Measurements from ENCODE around the gene BMP8B.

BMP8B gene

GRCh38 chr1:39711104-39711965 is 77.3 kb downstream of the BMP8B start:
- H3K9me3 Mint-ChIP-seq = no peaks in the 10 kb centered on the region
- H3K27ac Mint-ChIP-seq = no peak overlapping the region
- H3K4me3 Mint-ChIP-seq = no peak overlapping the region
- H3K27me3 Mint-ChIP-seq = peaks cover 23% of the 10 kb centered on the region
- no peaks in the 10 kb centered on the region for H3K36me3 Mint-ChIP-seq (ENCODE audit: low read depth)
- H3K4me1 Mint-ChIP-seq (ENCODE audit: low read depth) = no peaks in the 10 kb centered on the region

GRCh38 chr1:39707506-39707905 is 81.2 kb downstream of the BMP8B start:
- H3K36me3 Mint-ChIP-seq (ENCODE audit: low read depth) = no peaks in the 10 kb centered on the region

More at GRCh38 chr1:39707506-39707905, 81.2 kb downstream of the BMP8B start:
- H3K4me1 Mint-ChIP-seq (ENCODE audit: low read depth) = no peaks in the 10 kb centered on the region
- H3K4me3 Mint-ChIP-seq = no peak overlapping the region
- no peaks in the 10 kb centered on the region for H3K9me3 Mint-ChIP-seq
- no peak overlapping the region for H3K27ac Mint-ChIP-seq
- peaks cover 8% of the 10 kb centered on the region for H3K27me3 Mint-ChIP-seq

All from stimulated activated naive CD8-positive, alpha-beta T cell treated with anti-CD3 and anti-CD28 coated beads, Interleukin-15, Interleukin-2, amounts not matched to agents 100 ng/mL and 50 ng/mL, for 24 hours (primary cell).